Liver (tissue), 9 donors: ENCODE results near the gene SMIM15. TPM values are rescaled to one million over a fixed set of nuclear protein-coding genes. Genes with fewer than 3 reads are reported as not detected.
"Not testable (repeated sequence)": the region's sequence is repeated elsewhere in the genome, so short reads cannot be mapped to it uniquely, and the experiment has no call there.

ENCODE experiments used
- DNase-seq: peaks from one replicate; pipeline ENCODE4 v3.0.0-alpha.2; 2017; ENCODE audit warnings: low spot score
- H3K27ac ChIP-seq, 2 donors: one replicate each; pipeline ENCODE4 v1.7.0; 2013; ENCODE audit warnings: inconsistent platforms in 2 of 2, low read length in 2 of 2, control low read depth in 1 of 2, low read depth in 1 of 2, mild to moderate bottlenecking in 1 of 2
- H3K27me3 ChIP-seq, 4 donors: one replicate each; pipeline versions ENCODE4 v1.6.1 to v1.7.0; 2013; ENCODE audit warnings: low read length in 3 of 4, inconsistent platforms in 1 of 4, mild to moderate bottlenecking in 1 of 4, moderate library complexity in 1 of 4; ENCODE audit not compliant: control insufficient read depth in 4 of 4, insufficient read depth in 4 of 4
- H3K36me3 ChIP-seq, 4 donors: one replicate each; pipeline versions ENCODE4 v1.6.1 to v1.7.0; 2013; ENCODE audit warnings: low read length in 3 of 4, mild to moderate bottlenecking in 3 of 4, low read depth in 1 of 4, moderate library complexity in 1 of 4; ENCODE audit not compliant: control insufficient read depth in 4 of 4, insufficient read depth in 3 of 4
- H3K4me1 ChIP-seq, 4 donors: one replicate each; pipeline versions ENCODE4 v1.6.1 to v1.7.0; 2013; ENCODE audit warnings: low read length in 3 of 4, mild to moderate bottlenecking in 3 of 4, moderate library complexity in 1 of 4; ENCODE audit not compliant: control insufficient read depth in 4 of 4, insufficient read depth in 4 of 4
- H3K4me3 ChIP-seq, 3 donors: one replicate each; pipeline versions ENCODE4 v1.6.1 to v1.7.0; 2013; ENCODE audit warnings: low read length in 3 of 3, control low read depth in 1 of 3, low read depth in 1 of 3, mild to moderate bottlenecking in 1 of 3
- H3K9ac ChIP-seq, 2 donors: one replicate each; pipeline ENCODE4 v1.7.0; 2013; ENCODE audit warnings: low read length in 2 of 2, mild to moderate bottlenecking in 2 of 2, moderate library complexity in 2 of 2, control low read depth in 1 of 2, low read depth in 1 of 2
- H3K9me3 ChIP-seq, 4 donors: one replicate each; pipeline versions ENCODE4 v1.6.1 to v1.7.0; 2013; ENCODE audit warnings: low read length in 3 of 4; ENCODE audit not compliant: control insufficient read depth in 4 of 4
- EGR1 ChIP-seq, 2 donors: IDR thresholded peaks; 2 replicates each; pipeline ENCODE4 v1.6.1; 2016 to 2018; ENCODE audit warnings: antibody characterized with exemption in 2 of 2, low read depth in 2 of 2
- FOXA1 ChIP-seq: IDR thresholded peaks from 2 replicates; pipeline ENCODE4 v1.6.1; 2016; ENCODE audit warnings: antibody characterized with exemption
- GABPA ChIP-seq, 2 donors: IDR thresholded peaks in 1 of 2; conservative IDR thresholded peaks in 1 of 2; 2 replicates each; pipeline ENCODE4 v1.6.1; 2016; ENCODE audit warnings: antibody characterized with exemption in 2 of 2, mild to moderate bottlenecking in 1 of 2, moderate library complexity in 1 of 2
- NR2F2 ChIP-seq: IDR thresholded peaks from 2 replicates; pipeline ENCODE4 v1.6.1; 2016; ENCODE audit warnings: antibody characterized with exemption
- RAD21 ChIP-seq, 2 donors: IDR thresholded peaks; 2 replicates each; pipeline ENCODE4 v1.6.1; 2016; ENCODE audit warnings: antibody characterized with exemption in 2 of 2, mild to moderate bottlenecking in 2 of 2
- RXRA ChIP-seq, 2 donors: IDR thresholded peaks; 2 replicates each; pipeline ENCODE4 v1.6.1; 2017 to 2018; ENCODE audit warnings: antibody characterized with exemption in 2 of 2, mild to moderate bottlenecking in 1 of 2
- SP1 ChIP-seq: IDR thresholded peaks from 2 replicates; pipeline ENCODE4 v1.6.1; 2018; ENCODE audit warnings: antibody characterized with exemption, mild to moderate bottlenecking
- TAF1 ChIP-seq: conservative IDR thresholded peaks from 2 replicates; pipeline ENCODE4 v1.6.1; 2016; ENCODE audit warnings: antibody characterized with exemption, mild to moderate bottlenecking
- YY1 ChIP-seq: IDR thresholded peaks from 2 replicates; pipeline ENCODE4 v1.6.1; 2016; ENCODE audit warnings: antibody characterized with exemption, mild to moderate bottlenecking
- WGBS: extraction: QIAGEN DNeasy Blood & Tissue Kit; methylation state at CpG from one replicate; pipeline ENCODE4 v1.1.7; 2013; 5-methylcytosine and 5-hydroxymethylcytosine counted together
- polyA plus RNA-seq, 2 donors: library from polyadenylated mRNA; stranded (reverse) in 1 of 2; unstranded in 1 of 2; fragments of 200-250 nt in 1 of 2; fragments of >200 nt in 1 of 2; fragmentation: Nextera tagmentation in 1 of 2; extraction: Ambion mirVana in 1 of 2; gene quantifications; one replicate each; pipeline versions ENCODE4 v1.2.1 to v1.2.3, GENCODE V29; 2013 to 2015
- total RNA-seq, 2 donors: library from RNA; depleted of rRNA; stranded (reverse); fragments of >200 nt; gene quantifications; one replicate each; pipeline ENCODE4 v1.2.3, GENCODE V29; 2014
- TF ChIP-seq, protein P1 (sequence below): IDR thresholded peaks from 2 replicates; pipeline ENCODE4 v1.6.1; 2016; ENCODE audit warnings: antibody characterized with exemption
- TF ChIP-seq, protein P2 (sequence below): IDR thresholded peaks from 2 replicates; pipeline ENCODE4 v1.6.1; 2016; ENCODE audit warnings: antibody characterized with exemption
- TF ChIP-seq, protein P3 (sequence below): fragments of 150-350 bp; IDR thresholded peaks from 2 replicates; pipeline ENCODE4 v1.5.1; 2017; ENCODE audit warnings: improper control_type of control experiment, low read depth, low read length; ENCODE audit not compliant: missing input control
- donor health status: healthy.
- donor health status: healthy.
- donor health status: healthy.
- donor health status: healthy.
- donor health status: healthy.

The SMIM15 gene
- total and polyA plus RNA-seq, 4 donors = 20.1 to 31.2 (median 24.4) TPM

- Histone ChIP-seq H3K4me1 (no peaks in the 10 kb centered on the region), H3K27ac (no peak overlapping the region), H3K27me3 (no peaks in the 10 kb centered on the region), H3K4me3 (no peak overlapping the region), H3K9ac (no peak overlapping the region), H3K36me3 (no peaks in the 10 kb centered on the region), H3K9me3 (no peaks in the 10 kb centered on the region)
- WGBS = 92% methylated on average over 2 of the region's 2 CpGs
- TF ChIP-seq EGR1 (IDR thresholded peaks at IDR 0.05; ENCODE audit: low read depth in 2 of 2) (no peak), YY1 (no peak), SP1 (no peak), RXRA (IDR thresholded peaks at IDR 0.05) (no peak), RAD21 (IDR thresholded peaks at IDR 0.05) (no peak), TAF1 (no peak), GABPA (IDR thresholded peaks at IDR 0.05 in 1 of 2, conservative IDR thresholded peaks at IDR 0.05 in 1 of 2) (no peak), NR2F2 (no peak)
- TF ChIP-seq, protein P1, sequence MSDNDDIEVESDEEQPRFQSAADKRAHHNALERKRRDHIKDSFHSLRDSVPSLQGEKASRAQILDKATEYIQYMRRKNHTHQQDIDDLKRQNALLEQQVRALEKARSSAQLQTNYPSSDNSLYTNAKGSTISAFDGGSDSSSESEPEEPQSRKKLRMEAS = no peak
- TF ChIP-seq, protein P2, sequence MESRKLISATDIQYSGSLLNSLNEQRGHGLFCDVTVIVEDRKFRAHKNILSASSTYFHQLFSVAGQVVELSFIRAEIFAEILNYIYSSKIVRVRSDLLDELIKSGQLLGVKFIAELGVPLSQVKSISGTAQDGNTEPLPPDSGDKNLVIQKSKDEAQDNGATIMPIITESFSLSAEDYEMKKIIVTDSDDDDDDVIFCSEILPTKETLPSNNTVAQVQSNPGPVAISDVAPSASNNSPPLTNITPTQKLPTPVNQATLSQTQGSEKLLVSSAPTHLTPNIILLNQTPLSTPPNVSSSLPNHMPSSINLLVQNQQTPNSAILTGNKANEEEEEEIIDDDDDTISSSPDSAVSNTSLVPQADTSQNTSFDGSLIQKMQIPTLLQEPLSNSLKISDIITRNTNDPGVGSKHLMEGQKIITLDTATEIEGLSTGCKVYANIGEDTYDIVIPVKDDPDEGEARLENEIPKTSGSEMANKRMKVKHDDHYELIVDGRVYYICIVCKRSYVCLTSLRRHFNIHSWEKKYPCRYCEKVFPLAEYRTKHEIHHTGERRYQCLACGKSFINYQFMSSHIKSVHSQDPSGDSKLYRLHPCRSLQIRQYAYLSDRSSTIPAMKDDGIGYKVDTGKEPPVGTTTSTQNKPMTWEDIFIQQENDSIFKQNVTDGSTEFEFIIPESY = no peak
- TF ChIP-seq, protein P3, sequence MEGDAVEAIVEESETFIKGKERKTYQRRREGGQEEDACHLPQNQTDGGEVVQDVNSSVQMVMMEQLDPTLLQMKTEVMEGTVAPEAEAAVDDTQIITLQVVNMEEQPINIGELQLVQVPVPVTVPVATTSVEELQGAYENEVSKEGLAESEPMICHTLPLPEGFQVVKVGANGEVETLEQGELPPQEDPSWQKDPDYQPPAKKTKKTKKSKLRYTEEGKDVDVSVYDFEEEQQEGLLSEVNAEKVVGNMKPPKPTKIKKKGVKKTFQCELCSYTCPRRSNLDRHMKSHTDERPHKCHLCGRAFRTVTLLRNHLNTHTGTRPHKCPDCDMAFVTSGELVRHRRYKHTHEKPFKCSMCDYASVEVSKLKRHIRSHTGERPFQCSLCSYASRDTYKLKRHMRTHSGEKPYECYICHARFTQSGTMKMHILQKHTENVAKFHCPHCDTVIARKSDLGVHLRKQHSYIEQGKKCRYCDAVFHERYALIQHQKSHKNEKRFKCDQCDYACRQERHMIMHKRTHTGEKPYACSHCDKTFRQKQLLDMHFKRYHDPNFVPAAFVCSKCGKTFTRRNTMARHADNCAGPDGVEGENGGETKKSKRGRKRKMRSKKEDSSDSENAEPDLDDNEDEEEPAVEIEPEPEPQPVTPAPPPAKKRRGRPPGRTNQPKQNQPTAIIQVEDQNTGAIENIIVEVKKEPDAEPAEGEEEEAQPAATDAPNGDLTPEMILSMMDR = no peak
- DNase-seq = no peak
Measured at GRCh38 chr5:61198606-61199005, 36.3 kb upstream of the SMIM15 start.

DNA sequence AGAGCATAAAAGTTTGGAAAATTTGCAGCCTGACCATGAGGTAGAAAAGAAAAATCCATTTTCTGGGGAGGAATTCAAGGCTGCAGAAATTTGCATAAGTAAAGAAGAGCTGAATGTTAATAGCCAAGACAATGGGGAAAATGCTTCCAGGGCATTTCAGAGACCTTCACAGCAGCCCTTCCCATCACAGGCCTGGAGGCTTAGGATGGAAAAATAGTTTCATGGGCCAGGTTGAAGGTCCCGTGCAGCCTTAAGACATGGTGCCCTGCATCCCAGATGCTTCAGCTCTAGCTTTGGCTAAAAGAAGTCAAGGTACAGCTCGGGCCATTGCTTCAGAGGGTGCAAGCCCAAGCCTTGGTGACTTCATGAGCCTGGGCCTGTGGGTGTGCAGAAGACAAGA, 25.6 kb upstream of the SMIM15 start:
- not testable (repeated sequence) for H3K4me3 ChIP-seq, H3K36me3 ChIP-seq, H3K9me3 ChIP-seq, H3K4me1 ChIP-seq, H3K27ac ChIP-seq, H3K27me3 ChIP-seq, H3K9ac ChIP-seq, DNase-seq
- 93% methylated on average over 2 of the region's 2 CpGs for WGBS

DNA sequence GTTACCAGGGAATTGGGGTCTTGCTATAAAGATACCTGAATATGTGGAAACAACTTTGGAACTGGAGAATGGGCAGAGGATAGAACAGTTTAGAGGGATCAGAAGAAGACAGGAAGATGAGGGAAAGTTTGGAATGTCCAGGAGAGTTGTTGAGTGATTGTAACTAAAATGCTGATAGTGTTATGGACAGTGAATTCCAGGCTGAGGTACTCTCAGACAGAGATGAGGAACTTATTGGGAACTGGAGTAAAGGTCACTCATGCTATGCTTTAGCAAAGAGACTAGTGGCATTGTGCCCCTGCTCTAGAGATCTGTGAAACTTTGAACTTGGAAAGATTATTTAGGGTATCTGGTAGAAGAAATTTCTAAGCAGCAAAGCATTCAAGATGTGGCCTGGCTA, 25.1 kb upstream of the SMIM15 start:
- not testable (repeated sequence) for DNase-seq, H3K36me3 ChIP-seq, H3K4me1 ChIP-seq, H3K27ac ChIP-seq, H3K9ac ChIP-seq, H3K27me3 ChIP-seq, H3K9me3 ChIP-seq, H3K4me3 ChIP-seq

GRCh38 chr5:61186634-61187033, 24.4 kb upstream of the SMIM15 start:
- Histone ChIP-seq H3K4me3 (no peak overlapping the region), H3K4me1 (no peaks in the 10 kb centered on the region), H3K9ac (no peak overlapping the region), H3K9me3 (no peaks in the 10 kb centered on the region), H3K36me3 (no peaks in the 10 kb centered on the region), H3K27ac (no peak overlapping the region), H3K27me3 (no peaks in the 10 kb centered on the region)
- no peak for TF ChIP-seq SP1
- no peak for TF ChIP-seq YY1
- TF ChIP-seq, protein P1 = no peak
- TF ChIP-seq GABPA (IDR thresholded peaks at IDR 0.05 in 1 of 2, conservative IDR thresholded peaks at IDR 0.05 in 1 of 2) = no peak
- TF ChIP-seq FOXA1 = no peak
- no peak for TF ChIP-seq NR2F2
- 86% methylated on average over 2 of the region's 2 CpGs for WGBS
- no peak for DNase-seq
